Activated CD8-positive, alpha-beta memory T cell treated with anti-CD3 and anti-CD28 coated beads, Interleukin-2, amount 50 U/mL, for 1 hour (primary cell): ENCODE data around the gene TAF15.

Source experiments
- DNase-seq: peaks from one replicate; pipeline ENCODE4 v3.0.0-alpha.2; 2020; ENCODE audit errors: extremely low read depth

TAF15 gene

DNA sequence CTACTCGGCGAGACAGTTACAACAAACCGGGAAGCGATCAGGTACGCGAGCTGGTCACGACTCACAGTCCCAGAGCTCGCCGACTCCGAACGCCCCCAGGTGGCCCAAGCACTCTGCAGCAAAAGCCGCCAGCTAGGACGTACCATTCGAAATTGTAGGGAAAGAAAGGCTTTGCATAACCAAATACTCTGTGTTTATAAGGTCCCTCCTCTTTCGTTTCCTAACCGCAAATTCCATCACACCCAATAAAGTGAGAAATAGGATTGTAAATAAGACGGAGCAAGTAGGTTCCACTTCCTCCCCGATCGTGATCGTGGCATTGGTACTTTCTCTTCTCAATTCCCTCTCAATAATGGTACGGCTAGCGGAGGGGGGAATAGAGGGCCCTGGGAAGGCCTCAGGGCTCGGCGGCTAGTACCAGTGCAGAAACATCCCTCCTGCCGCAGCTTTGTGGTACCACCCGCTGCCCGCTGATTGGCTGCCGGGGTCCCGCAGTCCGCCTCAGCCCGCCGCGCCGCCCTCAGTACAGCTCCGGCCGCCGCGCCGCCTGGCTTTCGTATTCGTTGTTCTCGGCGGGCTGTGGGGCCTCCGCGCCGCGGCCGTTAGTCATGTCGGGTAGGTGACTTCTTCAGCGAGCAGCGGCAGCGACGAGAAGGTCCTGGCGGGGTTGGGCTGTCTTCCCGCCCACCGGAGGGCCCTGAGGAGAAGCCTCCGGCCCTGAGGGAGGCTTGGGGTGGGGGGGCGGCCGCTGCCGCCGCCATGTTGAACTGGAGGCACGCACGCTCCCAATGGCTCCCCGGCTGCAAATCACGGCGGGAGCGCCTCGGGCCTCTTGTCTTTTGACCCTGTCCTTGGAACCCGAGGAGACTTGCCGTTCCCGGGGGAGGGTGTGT, at the start of gene TAF15:
Gene TAF15 (plus strand): TSS at position 523 of the 893 bp plus-strand sequence. CDS start 86 bp downstream, at position 609.
- DNase-seq = peak; percentile 85

DNA sequence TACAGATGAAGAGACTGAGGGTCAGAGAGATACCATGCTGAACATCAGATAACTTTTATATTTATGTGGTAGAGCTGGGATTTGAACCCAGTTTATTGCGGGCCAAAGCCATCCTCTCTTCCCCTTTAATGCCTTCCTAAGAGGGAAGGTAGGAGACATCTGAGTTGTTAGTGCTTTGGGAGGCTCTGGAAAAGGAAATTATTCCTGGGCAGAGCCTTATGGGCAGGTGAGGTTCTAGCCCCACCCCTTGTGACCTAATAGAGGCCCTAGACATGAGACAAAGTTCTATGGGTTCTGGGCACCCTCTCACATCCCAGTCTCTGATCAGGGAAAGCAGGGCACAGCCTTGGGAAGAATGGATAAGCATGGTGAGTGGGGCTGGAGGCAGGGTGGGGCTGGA, 48.7 kb upstream of the TAF15 start, which contains the start of gene C17orf50:
Gene C17orf50 (plus strand): TSS at position 301 of the 400 bp plus-strand sequence. CDS start 55 bp downstream, at position 356.
- no peak for DNase-seq

DNA sequence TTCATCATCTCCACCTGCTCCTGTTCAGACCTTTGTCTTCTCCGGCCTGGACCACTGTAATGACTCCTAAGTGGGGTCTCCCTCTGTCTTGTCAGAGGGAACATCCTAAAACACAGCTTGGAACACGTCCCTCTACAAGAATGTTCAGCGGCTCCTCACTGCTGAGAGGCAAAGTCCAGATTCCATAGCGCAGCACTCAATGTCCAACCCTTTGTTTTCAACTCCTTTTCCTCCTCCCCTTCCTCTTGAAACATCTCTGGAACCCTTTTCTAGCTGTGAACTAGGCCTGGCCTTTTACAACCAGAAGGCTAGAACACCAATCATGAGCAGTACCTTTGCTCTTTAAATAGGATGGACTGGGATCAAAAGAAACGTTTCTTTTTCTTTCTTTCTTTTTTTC, 47.7 kb upstream of the TAF15 start:
- DNase-seq = no peak

DNA sequence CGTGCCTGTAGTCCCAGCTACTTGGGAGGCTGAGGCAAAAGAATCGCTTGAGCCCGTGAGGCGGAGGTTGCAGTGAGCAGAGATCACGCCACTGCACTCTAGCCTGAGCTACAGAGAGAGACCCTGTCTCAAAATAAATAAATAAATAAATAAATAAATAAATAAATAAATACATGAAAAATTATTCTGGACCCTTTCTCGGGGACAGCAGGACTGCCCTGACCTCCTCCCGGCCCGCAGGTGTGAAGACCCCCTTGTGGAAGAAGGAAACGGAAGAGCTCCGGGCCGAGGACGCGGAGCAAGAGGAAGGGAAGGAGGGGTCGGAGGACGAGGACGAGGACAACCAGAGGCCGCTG, 45.5 kb upstream of the TAF15 start:
- DNase-seq = no peak

DNA sequence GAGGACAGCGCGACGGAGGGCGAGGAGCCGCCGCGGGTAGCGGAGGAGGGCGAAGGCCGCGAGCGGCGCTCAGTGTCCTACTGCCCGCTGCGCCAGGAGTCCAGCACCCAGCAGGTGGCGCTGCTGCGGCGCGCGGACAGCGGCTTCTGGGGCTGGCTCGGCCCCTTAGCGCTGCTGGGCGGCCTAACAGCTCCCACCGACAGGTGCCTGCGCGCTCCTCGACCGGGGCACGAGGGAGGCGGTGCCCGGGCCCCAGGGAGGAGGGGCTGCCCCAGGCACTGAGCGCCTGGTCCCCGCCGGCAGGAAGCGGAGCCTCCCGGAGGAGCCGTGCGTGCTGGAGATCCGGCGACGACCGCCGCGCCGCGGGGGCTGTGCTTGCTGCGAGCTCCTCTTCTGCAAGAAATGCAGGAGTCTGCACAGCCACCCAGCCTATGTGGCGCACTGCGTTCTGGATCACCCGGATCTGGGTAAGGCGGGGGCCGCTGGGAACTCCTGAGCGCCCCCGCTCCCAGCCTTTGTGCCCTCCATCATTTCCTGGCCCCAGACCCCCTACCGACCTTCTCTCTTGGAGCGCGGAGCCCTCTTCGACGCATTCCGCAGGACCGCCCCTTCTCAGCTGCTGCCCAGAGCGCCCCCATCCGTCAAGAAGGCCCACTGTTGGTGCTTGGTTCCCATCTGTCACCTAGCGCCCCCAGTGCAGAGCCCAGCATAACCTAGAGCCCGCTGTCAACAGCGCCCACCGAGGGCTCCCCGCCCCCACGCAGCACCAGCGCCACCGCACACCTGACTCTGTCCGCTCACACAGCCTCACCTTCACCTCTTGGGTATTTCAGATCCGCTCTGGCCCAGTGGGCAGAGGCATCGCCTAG, 44.9 kb upstream of the TAF15 start:
- peak; percentile 55 for DNase-seq

DNA sequence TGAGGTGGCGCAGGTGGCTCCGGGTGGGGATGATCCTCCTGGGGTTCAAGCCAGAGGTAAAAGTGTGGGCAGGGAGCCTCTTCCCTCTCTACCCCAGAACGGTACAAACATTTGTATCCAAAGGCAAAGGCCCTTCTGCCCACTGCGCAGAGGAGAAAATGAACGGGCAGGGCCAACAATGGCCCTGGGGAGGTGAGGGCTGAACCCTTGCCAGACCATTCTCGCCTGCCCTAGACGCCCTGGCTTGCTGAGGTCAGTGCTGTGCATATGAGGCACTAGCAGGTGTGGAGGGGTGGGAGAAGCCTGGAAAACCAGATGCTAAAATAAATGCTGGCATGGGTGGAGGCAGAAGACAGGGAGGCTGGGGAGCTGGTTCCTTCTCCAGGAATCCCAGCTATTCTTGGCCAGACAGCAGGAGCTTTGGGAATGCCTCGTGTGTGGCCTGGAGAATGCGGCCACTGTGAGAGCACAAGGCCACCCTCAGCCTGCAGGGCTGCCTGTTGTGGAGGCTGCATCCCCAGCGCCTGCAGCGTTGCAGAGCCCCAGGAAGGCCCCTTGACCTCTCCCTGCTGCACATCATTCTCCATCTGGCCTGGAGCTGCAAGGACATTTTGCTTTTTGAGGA, 44.1 kb upstream of the TAF15 start:
- DNase-seq = no peak

DNA sequence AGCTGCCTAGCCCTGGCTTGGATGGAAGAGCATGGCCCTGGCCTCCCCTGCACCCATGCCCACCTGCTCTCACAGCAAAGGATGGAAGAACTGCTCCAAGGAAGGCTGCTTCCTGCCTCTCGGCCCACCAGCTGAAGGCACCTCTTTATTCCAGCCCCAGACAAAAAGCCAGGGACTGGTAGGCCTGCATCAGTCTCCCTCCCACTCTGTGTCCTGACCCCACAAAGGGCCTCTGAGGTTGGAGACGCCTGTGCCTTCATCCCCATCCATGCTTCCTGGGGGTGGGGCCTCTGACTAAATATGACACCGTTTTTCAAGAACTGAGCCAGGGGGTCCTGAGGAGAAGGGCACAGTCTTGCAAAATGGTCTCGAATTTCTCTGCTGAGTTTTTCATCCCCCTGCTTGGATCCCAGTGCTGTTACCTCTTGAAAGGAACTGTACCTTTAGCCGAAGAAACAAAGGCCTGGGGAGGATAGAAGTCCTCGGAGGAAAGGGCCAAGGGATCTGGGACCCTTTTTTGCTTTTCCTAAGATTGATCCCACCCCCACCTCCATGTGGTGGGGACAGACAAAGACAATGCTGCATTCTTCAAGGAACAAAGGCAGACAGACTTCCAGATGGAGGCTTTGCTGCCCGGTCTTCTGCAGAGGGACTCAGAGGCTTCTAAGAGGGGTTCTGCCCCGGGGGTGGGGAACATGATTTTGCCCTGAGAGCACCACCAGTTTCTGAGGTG, 43.4 kb upstream of the TAF15 start:
- no peak for DNase-seq

DNA sequence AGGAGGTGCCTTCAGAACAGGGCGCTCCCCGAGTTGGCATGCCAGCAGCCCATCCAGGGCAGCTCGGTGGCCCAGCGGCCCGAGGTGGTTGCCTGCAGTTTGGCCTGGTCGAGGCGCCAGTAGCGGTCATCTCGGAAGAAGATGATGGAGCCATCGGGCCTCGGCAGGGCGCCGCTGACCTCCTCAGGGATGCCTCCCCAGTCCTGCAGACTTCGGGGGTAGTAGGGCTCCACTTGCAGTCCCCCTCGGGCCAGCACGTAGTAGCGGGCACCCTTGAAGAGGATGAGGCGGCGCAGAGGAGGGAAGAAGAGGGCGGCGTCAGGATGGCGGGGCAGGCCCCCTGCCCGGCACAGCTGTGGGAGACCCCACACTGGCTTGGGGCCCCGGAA, 42.8 kb upstream of the TAF15 start:
- no peak for DNase-seq

DNA sequence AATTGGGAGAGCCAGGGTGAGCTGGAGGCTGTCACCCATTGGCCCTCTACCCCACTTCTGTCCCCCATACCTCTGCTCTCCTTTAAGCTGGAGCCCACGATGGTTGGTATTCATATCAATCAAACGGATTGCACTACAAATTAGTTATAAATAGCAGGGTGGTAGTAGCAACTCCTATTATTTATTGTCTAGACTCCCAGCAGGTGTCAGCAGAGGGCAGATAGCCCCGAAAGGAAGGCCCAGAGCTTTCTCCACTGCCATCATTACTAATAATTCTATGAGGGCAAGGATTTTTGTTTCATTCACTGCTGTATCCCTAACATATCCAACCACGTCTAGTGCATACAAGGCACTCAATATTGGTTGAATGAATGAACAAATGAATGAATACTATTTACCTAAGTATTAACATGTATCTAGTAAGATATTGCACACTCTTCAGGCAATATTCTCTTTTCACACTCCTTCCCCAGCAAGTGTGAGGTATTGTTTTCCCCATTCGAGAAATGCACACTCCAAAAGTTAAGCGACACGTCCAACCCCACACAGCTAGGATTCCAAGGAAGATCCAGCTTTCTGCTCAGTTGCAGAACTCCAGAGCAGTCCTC, 42.3 kb upstream of the TAF15 start:
- DNase-seq = no peak

DNA sequence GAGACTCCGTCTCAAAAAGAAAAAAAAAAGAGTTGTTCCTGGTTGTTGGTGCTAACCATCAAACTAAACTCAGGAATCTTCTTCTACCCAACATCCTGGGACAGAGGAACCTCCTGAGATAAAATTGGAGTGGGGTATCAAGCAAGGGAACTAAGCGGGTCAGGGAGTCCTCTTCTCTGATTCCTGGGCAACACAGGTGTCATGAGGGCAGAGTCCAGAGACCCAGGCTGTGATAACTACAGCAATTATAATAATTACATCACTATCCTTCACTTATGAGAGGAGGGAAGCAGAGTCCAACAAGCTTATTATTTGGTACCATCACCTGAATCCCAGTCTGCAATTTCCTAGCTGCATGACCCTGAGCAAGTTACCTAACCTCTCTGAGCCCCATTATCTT, 40.5 kb upstream of the TAF15 start:
- no peak for DNase-seq

DNA sequence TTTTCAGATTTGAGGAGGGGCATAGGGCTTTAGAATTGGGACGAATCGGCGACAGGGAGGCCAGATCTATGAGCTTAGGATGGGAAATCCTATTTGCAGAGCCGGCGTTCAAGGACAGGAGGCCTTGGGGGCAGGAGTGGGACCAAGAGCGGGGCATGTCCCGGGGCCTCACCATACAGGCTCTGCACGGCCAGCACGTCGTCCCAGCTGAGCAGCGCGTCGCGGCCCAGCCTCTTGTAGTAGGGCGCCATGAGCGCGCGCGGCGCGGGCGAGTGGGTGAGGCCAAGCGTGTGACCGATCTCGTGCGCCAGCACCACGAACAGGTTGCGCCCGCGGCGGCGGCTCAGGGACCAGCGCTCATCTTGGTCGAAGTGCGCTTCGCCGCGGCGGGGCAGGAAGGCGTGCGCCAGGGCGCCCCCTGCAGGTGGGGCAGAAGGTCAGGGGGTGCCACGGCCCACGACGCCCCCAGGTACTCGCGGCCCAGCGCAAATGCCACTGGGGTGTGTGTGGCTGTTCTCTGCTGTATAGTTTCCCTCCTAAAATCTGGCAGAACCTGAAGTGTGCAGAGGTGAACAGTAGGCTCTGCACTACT, 39.3 kb upstream of the TAF15 start:
- DNase-seq = no peak

DNA sequence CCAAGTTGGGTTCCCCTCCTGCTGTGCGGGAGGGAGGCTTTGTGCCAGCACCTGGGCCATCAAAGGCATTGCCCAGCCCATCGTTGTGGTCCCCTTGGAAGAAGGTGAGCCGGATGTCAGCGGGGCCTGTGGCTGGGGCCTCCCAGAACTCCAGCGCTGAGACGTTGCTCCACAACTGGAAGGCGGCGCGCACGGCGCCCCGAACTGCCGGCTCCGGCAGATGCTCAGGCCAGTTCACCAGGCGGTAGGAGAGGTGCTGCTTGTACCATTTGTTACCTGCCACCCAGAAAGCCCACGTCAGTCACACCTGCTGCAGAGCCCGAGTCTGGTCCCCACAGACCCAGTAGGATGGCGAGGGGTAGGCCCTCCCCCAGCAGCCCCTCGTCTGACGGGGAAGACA, 36.2 kb upstream of the TAF15 start:
- DNase-seq = no peak

DNA sequence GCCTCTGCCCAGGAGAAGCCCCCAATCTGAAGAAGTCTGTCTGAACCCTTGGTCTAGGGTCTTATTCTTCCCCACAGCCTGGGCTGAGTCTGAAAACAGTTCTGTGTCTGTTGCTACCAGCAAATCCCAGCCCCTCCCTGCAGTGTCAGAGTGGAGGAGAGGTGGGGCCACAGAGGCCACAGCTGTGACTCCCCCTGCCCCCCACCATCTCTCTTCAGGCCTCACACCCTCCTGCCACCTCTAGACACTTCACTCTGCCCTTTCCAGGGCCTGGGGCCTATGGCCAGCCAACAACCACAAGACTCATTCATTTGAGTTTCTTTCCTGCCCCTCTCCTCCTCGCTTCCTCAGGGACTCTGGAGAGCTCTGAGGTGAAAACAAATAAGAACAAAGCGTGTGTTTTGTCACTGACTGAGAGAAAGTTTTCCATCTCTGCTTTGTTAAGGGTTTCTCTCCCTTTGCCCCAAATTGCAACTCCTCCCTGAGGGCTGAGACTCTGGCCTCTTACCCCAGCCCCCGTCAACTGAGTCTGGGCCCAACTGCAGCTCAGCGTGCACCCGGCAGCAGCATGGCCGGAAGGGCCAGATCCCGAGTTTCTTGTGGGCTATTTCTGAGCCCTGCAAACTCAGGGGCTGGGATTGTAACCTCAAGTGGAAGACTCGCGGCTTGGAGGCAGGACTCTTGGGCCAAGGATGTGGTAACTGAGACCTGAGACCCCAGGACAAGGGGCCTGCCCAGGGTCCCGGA, 35.4 kb upstream of the TAF15 start:
- DNase-seq = no peak

DNA sequence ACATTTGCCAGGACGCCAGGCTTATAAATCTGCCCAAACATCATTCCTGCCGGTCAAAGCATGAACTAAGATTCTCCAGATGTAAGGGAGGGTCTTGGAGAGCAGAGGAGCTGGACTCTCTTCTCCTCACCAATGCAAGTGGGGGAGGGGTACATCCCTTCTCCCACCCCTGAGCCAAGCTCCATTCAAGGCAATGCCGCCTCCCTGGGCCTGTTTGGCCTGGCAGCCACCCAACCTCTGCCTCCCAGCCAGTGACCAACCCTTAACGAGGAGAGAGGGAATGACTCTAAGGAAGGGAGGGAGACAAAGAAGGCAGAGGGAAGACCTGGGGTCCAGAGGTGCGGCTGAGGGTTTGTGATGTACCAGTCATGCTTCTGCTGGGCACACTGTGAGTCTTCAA, 34.8 kb upstream of the TAF15 start:
- no peak for DNase-seq

DNA sequence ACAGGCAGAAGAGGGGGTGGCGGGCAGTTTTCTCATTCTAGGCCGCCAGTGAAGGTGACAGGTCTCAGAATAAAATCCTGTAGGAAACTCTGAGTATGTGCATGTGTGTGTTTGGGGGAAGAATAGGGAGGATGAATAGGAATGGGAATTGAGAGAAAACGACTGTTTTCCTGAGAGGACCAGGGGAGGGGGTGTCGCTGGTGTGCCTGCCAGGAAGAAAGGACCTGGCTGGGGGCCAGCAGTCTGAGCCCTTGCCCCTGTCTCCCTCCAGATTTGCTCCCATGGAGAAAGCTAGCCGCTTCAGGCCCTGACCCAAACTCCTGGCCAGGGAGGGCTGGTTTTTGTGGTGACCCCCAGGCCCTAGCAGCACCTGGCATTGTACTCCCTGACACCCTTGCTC, 34.2 kb upstream of the TAF15 start:
- DNase-seq = no peak

DNA sequence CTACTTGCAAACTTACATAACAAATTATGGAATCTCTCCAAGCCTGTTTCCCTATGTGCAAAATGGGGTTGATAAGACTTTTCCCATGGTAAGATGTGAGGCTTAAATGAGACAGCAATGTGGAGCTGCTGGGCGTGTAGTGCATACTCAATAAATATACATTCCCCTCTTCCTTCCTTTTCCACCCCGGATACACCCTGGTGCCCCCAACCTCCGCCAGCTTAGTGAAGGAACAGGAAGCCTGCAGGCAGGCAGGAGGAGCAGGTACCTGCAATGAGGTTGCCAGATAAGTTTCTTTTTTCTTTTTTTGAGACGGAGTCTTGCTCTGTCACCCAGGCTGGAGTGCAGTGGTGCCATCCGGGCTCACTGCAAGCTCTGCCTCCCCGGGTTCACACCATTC, 33.7 kb upstream of the TAF15 start:
- DNase-seq = no peak

DNA sequence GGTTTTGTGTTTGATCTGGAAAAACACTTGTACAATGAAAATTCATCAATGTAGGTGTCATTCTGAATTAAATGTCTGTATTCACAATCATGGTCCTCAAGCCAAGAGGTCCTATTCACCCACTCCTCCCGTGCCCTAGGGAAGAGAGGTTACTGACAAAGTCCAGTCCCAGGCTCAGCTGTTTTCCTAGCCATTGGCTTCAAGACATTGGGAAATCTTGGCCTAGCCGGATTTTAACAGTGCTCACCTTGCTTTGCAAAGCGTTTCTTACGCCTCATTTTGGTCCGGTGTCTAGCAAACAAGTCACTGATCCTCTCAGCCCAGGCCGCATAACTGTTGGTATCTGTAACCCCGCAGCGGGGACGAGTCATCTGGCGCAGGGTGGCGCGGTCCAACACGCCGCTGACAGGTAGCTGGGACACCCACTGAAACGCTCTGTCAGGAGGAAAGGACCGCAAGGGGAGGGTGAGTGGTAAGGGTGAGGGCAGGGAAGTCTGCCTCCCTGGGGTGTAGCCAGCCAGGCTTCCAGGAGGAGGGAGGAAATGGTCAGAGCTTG, 30.6 kb upstream of the TAF15 start:
- DNase-seq = no peak

DNA sequence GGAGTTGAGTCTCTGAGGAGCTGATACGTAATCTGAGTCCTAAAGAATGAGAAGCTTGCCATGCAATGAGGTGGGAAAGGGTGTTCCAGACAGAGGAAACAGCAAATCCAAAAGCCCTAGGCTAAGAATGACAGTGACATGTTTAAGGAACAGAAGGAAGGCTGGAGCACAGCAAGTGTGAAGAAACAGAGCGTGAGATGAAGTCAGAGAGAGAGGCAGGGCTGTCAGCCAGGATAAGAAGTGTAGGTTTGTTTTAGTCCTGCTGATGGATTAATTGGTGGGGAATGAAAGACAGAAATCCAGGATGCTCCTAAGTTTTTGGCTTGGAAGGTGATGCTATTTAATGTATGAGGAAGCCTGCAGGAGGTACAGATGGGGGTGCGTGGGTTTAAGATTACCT, 28.3 kb upstream of the TAF15 start:
- DNase-seq = no peak

DNA sequence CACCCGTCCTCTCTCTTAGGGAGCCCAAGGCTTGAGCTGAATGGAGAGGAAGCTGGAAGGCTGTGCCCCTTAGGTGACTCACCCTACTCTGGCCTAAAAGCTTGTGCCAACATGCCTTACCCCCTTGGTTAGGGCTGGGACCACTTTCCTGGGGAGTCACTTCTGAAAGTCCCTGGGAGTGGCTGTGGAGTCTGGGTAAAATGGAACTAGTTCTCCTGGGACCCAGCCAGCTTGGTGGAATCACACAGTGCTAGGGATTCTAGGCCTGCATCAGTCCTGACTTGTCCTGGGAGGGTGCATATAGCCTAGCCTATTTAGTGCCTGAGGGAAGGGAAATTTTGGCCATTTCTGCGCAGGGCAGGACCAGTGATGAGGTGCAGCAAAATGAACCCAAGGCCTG, 24.4 kb upstream of the TAF15 start:
- no peak for DNase-seq

DNA sequence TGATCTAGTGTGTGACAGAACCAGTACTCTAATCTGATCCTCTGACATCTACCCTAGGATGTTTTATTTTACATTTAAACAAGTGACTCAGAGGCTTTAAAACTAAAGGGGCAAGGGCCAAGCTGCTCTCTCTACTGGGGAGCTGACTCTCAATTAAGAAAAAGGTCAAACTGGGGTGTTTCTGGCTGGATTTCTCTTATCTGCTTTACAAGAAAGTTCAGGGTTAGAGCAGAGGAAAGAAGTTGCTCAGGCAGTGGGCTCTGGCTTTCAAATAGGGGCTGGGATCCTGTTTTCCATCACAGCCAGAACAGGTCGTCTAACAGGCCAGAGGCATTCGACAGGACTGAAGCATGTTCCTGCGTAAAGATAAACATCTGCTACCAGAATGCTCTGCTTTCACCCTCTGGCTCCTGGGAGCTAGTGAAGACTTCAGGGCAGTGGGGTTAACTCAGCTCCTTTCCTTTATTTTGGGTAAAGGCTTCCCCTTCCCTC, 22.3 kb upstream of the TAF15 start:
- DNase-seq = no peak
